GM12892 (cell line): ENCODE data around the gene FAM118B.

Experiments
- POLR2A ChIP-seq: IDR thresholded peaks from 2 replicates; pipeline ENCODE4 v1.6.1; 2011; ENCODE audit warnings: low read depth, low read length, control low read depth
- POLR2AphosphoS5 ChIP-seq: IDR thresholded peaks from 2 replicates; pipeline ENCODE4 v1.6.1; 2011; ENCODE audit warnings: low read depth, low read length, control low read depth

DNA sequence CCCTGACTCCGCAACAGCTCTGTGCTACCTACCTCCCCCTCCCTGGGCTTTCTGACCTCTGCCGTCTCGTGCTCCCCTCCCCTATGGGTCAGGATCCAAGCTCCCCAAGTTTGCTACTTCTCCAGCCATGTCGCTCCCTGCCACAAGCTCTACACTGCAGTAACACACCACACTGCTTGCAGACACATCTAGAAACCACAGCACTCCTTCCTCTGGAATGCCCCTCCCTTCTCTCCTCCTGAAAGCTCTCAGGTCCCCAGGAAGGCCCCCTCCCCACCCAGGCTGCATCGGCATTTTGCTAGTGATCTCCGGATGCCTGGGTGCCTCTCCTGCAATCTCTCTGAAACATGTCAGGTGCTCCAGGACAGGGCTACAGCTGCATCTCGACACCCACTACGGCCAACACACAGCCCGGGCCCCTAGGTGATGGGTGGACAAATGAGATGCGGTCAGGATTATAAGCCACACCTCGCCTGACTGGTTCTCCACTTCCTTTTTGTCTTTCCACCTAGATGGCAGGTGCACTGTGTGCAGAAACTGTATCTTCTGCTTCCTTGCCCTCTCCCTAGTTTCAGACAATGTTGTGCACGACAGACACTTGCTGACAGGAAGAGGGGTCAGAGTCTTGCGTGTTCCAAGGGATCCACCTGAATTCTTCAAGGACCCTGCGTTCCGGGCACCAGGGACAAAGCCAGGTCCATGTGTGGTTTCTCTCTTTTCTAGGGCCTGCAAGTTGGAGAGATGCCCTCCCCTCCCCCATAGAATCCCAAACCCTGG, 23.1 kb upstream of the FAM118B start:
- no peak for TF ChIP-seq POLR2A
- TF ChIP-seq POLR2AphosphoS5: no peak
